Measurements from ENCODE around the gene PIGQ. TPM values are rescaled to one million over a fixed set of nuclear protein-coding genes. Genes with fewer than 3 reads are reported as not detected.

The PIGQ gene
- total and polyA plus RNA-seq, 2 of the 4 experiments (the other 2 are of a cell fraction), result 5.9 to 36.8 TPM

- no peak overlapping the region for H4K8ac ChIP-seq (ENCODE audit: low read depth in 2 of 2, low read length in 2 of 2)
- H4K5ac ChIP-seq (ENCODE audit: low read depth, low read length), result no peak overlapping the region
- no peak overlapping the region for H2BK15ac ChIP-seq (ENCODE audit: low read depth, low read length)
- dilution Hi-C loops (cut with HindIII; ENCODE audit: low sequenced_read_pairs, unreplicated experiment) (no loop called here), intact Hi-C loops (cut with micrococcal nuclease) (no loop called here), in situ Hi-C loops (cut with MboI; ENCODE audit: low sequenced_read_pairs) (no loop called here)
- H3K27ac ChIP-seq (ENCODE audit: insufficient read depth, low read length), result no peak overlapping the region
- no peaks in the 10 kb centered on the region for H3K9me3 ChIP-seq (ENCODE audit: control insufficient read depth, insufficient read depth, low read length)
- no peak overlapping the region for H2BK120ac ChIP-seq (ENCODE audit: low read depth, low read length)
- peaks cover 9% of the 10 kb centered on the region; the same call in 1 of the 2 replicates for H4K20me1 ChIP-seq (ENCODE audit: insufficient read depth, low read length)
- H3K18ac ChIP-seq (ENCODE audit: low read depth, low read length), result no peak overlapping the region
- no peak overlapping the region for H4K91ac ChIP-seq (ENCODE audit: insufficient read depth, low read depth, low read length)
- no peaks in the 10 kb centered on the region; the same call in 1 of the 2 replicates for H3K9me1 ChIP-seq (ENCODE audit: insufficient read depth, low read length)
- POLR2A ChIA-PET (ENCODE audit: unreplicated experiment), result no interaction called here
- CTCF ChIA-PET, result no interaction called here
- whole genome bisulfite sequencing, 2 experiments (ENCODE audit: extremely low coverage in 2 of 2, insufficient read length in 1 of 2), result 65% methylated on average over 4 of the region's 22 CpGs; no CpG with 5 or more reads in 1 of the 2 experiments
- H2AFZ ChIP-seq (replicated peaks; ENCODE audit: low read length, poor library complexity), result peak overlapping the region; percentile 7
- no peak overlapping the region for H3K4ac ChIP-seq (ENCODE audit: low read depth, low read length)
- no peak overlapping the region for H3K4me2 ChIP-seq (ENCODE audit: low read depth, low read length)
- 0 out of 2 replicates have a peak, but pooled peaks cover 3% of the 10 kb centered on the region for H3K4me1 ChIP-seq (ENCODE audit: control insufficient read depth, insufficient read depth, low read length)
- no peak overlapping the region for H3K9ac ChIP-seq (ENCODE audit: low read depth, low read length)
- TF ChIP-seq NFE2L2 (IDR thresholded peaks at IDR 0.05; ENCODE audit: low read depth, low read length) (no peak), RFX5 (IDR thresholded peaks at IDR 0.05; ENCODE audit: low read depth, low read length) (no peak), CHD1 (IDR thresholded peaks at IDR 0.05; ENCODE audit: low read depth, low read length) (no peak), CTCF (conservative IDR thresholded peaks at IDR 0.05; ENCODE audit: low read depth, low read length) (no peak), MAFK (IDR thresholded peaks at IDR 0.05; ENCODE audit: low read depth, low read length) (no peak), CEBPB (IDR thresholded peaks at IDR 0.05; ENCODE audit: low read depth, low read length) (no peak), RAD21 (IDR thresholded peaks at IDR 0.05; ENCODE audit: low read length) (no peak), POLR2A (IDR thresholded peaks at IDR 0.05; ENCODE audit: low read depth, low read length) (no peak), FOS (IDR thresholded peaks at IDR 0.05; ENCODE audit: low read depth, low read length) (no peak), RCOR1 (IDR thresholded peaks at IDR 0.05; ENCODE audit: insufficient replicate concordance, low read length) (no peak)
- TF ChIP-seq, protein P1, sequence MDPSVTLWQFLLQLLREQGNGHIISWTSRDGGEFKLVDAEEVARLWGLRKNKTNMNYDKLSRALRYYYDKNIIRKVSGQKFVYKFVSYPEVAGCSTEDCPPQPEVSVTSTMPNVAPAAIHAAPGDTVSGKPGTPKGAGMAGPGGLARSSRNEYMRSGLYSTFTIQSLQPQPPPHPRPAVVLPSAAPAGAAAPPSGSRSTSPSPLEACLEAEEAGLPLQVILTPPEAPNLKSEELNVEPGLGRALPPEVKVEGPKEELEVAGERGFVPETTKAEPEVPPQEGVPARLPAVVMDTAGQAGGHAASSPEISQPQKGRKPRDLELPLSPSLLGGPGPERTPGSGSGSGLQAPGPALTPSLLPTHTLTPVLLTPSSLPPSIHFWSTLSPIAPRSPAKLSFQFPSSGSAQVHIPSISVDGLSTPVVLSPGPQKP (IDR thresholded peaks at IDR 0.05; ENCODE audit: borderline replicate concordance, low read depth, low read length), result no peak
- TF ChIP-seq, protein P2, sequence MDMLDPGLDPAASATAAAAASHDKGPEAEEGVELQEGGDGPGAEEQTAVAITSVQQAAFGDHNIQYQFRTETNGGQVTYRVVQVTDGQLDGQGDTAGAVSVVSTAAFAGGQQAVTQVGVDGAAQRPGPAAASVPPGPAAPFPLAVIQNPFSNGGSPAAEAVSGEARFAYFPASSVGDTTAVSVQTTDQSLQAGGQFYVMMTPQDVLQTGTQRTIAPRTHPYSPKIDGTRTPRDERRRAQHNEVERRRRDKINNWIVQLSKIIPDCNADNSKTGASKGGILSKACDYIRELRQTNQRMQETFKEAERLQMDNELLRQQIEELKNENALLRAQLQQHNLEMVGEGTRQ (IDR thresholded peaks at IDR 0.05; ENCODE audit: low read depth, low read length), result no peak
- no peak overlapping the region for H2BK5ac ChIP-seq (ENCODE audit: low read depth, low read length, poor library complexity, severe bottlenecking)
- no peak overlapping the region for H2AK5ac ChIP-seq (ENCODE audit: low read depth, low read length)
- H3K4me3 ChIP-seq (ENCODE audit: insufficient read depth, low read depth, low read length), result no peak overlapping the region
- no peak for ATAC-seq (ENCODE audit: low read depth)
- H3K14ac ChIP-seq (replicated peaks; ENCODE audit: low read depth, low read length), result no peak overlapping the region
- no TSS peak for BruUV-seq (replicated peaks)
- H2BK20ac ChIP-seq (ENCODE audit: low read depth, low read length), result no peak overlapping the region
- H3K56ac ChIP-seq (ENCODE audit: extremely low read depth, insufficient read depth, low read length), result no peak overlapping the region
- no peak overlapping the region for H3K23ac ChIP-seq (ENCODE audit: low read depth, low read length)
- peaks cover 48% of the 10 kb centered on the region for H3K27me3 ChIP-seq (ENCODE audit: control insufficient read depth, insufficient read depth, low read length)
- no peak for DNase-seq
- H3K79me1 ChIP-seq (ENCODE audit: low read depth in 1 of 2, low read length in 2 of 2), result no peaks in the 10 kb centered on the region
- H2AK9ac ChIP-seq (replicated peaks; ENCODE audit: low read depth, low read length, poor library complexity), result peak overlapping the region; percentile 50
- H3K36me3 ChIP-seq (ENCODE audit: control insufficient read depth, insufficient read depth, low read length), result peaks cover 2% of the 10 kb centered on the region; the same call in 1 of the 2 replicates
Observed at GRCh38 chr16:558298-559020, 11.3 kb upstream of the PIGQ start.

All from IMR-90 (cell line).